Stomach (tissue), 4 donors: ENCODE measurements around the gene THSD4.

Experiments
- POLR2A ChIP-seq, 4 donors: fragments of 450-650 bp; IDR thresholded peaks; one replicate each; pipeline ENCODE4 v1.6.1; 2016; ENCODE audit warnings: antibody characterized with exemption in 4 of 4, control low read depth in 2 of 4, mild to moderate bottlenecking in 1 of 4, moderate library complexity in 1 of 4
- TF ChIP-seq, protein P1 (sequence below), 7 experiments: fragments of 450-650 bp in 4 of 7; fragments of 200-600 bp in 3 of 7; sonication (generic) in 3 of 7; IDR thresholded peaks; one replicate each; pipeline ENCODE4 v1.5.1; 2016 to 2019; ENCODE audit warnings: antibody characterized with exemption in 7 of 7, control low read depth in 2 of 7, mild to moderate bottlenecking in 1 of 7

DNA sequence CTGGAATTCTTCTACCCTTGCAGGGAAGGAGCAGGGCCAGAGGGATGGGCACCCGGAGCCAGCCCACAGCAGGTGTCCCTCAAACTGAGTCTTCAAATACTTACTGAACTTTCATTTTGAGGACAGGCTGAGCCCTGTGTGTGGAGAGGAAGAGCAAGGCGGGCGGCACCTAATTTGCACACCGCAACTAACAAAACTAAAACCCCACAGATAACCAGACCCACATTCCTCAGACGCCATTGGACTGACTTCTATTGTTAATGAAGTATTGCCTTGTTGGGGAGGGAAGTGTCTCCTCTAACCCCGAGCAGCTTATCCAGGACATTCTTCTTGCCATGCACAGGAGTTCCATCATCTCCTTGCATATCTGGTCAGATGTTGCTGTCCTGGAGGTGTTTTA is 589.9 kb downstream of the THSD4 start:
- TF ChIP-seq, protein P1, sequence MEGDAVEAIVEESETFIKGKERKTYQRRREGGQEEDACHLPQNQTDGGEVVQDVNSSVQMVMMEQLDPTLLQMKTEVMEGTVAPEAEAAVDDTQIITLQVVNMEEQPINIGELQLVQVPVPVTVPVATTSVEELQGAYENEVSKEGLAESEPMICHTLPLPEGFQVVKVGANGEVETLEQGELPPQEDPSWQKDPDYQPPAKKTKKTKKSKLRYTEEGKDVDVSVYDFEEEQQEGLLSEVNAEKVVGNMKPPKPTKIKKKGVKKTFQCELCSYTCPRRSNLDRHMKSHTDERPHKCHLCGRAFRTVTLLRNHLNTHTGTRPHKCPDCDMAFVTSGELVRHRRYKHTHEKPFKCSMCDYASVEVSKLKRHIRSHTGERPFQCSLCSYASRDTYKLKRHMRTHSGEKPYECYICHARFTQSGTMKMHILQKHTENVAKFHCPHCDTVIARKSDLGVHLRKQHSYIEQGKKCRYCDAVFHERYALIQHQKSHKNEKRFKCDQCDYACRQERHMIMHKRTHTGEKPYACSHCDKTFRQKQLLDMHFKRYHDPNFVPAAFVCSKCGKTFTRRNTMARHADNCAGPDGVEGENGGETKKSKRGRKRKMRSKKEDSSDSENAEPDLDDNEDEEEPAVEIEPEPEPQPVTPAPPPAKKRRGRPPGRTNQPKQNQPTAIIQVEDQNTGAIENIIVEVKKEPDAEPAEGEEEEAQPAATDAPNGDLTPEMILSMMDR (IDR thresholded peaks at IDR 0.05) = no peak
- no peak for TF ChIP-seq POLR2A (IDR thresholded peaks at IDR 0.05)
